GM18517 (cell line): Measurements from ENCODE around the gene ZNF580.

ENCODE experiments used
- ATAC-seq: cut with Tn5 transposase; IDR thresholded peaks from one replicate; pipeline ENCODE4 v1.9.1; 2021; ENCODE audit warnings: mild to moderate bottlenecking, moderate library complexity; ENCODE audit not compliant: unreplicated experiment

Gene ZNF580

DNA sequence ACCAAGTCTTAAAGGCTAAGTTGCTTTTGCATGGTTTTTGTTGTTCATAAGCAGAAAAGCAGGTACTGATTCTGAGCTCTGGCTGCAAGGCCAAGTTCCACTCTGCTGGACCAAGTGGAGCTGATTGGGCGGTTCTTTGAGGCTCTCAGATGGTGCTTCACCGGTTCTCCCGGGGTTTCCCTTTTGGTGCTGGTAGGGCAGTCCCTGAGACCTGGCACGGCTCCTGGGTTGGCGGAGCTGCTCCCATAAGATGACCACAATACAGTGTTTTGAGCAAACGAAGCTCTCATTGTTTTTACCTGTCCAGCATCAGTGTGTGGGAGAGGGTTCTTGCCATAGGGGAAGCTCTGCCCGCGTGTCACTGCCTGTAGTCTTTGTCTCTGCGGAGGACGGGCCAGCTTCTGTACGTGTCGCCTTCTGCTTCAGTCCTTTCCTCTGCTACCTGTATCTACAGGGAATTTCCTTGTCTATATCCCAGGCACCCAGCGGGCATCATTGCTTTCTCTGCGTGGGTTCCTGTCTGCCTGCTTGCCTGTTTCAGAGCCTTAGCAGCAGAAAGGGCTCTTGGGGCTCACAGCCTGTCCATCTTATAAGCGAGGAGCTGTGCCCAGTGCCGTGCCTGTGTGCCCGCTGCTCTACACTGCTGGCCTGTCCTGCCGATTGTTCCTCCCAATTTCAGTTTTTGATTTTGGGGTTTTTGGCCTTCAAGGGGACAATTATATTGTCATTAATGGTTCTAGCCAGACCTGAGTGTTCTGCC, 16.4 kb downstream of the ZNF580 start:
- no peak for ATAC-seq

DNA sequence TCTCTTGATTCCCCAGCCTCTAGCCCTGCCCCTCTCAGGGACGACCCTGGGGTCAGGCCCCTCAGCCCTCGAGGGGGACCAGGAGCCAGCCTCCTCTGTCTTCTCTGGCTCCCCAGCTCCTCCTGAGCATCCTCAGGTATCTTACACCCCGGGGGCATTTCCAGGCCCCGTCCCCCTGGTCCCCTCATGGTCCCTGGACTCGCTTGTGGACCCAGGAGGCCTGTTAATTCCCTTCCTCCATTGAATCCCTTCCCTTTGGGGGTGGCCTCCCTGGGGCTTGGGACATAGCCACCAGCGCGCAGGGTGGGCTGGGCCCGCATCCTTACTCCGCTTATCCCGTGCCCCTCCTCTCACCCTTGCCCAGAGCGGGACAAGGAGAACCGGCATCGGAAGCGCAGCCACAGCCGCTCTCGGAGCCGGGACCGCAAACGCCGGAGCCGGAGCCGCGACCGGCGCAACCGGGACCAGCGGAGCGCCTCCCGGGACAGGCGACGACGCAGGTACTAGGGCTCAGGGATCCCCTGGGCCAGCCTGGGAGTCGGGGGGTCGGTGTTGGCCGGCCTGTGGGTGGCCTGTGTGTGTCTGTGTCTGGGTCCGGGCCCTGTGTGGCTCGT, 18.2 kb downstream of the ZNF580 start:
- ATAC-seq = no peak

DNA sequence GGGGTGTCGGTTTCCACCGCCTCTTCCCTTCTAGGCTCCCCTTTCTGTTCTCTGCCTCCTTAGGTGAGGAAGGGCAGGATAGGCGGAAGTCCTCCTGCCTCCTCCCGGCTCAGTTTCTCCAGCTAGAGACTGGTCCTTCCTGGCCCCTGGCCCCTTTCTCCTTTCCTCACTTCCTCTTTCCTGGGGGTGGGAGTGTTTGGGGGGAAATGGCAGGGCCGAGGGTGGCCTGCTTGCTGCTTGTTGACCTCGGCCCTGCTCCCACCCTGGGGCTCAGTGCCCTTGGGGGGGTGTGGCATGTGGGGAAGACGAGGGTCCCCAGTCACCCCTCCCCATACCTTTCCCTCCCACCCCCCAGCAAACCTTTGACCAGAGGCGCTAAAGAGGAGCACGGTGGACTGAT, 19.0 kb downstream of the ZNF580 start:
- ATAC-seq = no peak

DNA sequence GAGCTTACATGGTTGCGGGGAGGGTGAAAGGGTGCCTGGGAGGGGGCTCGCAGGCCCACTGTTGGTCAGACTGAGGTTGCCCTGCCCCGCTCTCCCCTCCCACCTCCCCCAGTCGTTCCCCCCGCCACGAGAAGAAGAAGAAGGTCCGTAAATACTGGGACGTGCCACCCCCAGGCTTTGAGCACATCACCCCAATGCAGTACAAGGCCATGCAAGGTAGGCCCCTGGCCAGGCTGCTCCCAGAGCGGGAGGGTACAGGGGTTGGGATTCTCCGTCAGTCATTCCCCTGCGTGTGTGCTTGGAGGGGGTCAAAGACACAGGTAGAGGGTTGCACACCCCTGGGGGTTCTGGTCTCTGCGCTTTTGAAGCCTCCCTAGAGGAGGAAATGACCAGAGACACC, 19.6 kb downstream of the ZNF580 start:
- ATAC-seq = no peak

DNA sequence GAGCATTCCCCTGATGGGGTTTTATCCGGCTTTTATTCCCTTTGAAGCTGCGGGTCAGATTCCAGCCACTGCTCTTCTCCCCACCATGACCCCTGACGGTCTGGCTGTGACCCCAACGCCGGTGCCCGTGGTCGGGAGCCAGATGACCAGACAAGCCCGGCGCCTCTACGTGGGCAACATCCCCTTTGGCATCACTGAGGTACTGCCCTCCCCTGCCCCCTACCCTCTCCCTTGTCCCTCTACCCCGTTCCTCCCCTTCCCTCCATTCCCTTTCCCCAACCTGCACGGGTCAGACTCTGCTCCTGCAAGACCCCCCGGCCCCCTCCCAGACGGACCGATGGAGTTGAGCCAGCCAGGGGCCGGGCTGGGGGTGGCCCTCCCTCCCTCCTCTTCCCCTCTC, 20.2 kb downstream of the ZNF580 start:
- no peak for ATAC-seq

DNA sequence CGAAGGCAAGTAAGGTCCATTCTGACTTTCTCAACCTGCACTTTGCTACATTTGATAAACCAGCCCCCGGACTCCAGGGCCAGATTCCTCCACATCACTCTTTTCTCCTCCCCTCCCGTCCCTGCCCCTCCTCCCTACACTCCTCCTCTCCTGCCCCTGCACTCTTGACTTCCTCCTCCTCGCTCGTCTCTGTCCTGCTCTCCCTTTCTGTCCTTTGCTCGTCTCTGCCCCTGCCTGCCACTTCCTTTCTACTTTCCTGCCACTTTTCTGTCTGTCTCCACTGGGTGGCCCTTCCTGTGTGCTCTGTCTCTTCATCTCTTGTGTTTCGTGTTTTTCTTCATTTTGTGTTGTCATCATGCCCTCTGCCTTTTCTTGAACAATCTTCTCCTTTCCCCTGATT, 21.0 kb downstream of the ZNF580 start:
- ATAC-seq = no peak

DNA sequence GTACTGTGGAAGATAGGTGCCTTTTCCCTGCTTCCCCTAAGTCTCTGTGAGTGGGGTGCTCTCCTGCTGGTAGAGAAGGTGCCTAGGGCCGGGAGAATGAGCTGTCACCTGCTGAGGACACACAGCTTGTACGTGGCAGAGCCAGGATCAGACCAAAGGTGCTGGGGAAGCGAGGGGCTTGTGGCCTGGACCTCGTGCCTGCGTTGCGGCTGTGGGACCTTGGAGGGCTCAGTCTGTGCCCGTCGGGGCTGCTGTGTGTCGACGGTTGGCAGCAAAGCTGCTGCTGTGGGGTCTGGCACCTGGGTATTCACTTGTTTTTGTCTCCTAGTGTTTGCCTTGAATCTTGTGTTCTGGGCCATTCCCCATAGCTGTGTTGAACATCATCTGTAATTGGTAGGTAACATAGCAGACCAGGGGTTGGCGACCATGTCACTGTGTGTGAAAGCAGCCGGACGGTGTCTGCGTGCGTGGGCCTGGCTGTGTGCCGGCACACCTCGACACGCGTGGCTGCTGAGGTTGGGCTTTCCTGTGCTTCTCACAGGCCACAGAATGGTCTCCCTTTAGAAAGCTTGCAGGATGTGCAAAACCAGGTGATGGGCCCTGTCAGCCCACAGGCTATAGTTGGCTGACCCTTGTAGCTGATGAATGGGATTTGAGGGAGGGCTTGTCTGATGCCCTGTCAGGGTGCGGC, 23.2 kb downstream of the ZNF580 start:
- ATAC-seq = no peak

DNA sequence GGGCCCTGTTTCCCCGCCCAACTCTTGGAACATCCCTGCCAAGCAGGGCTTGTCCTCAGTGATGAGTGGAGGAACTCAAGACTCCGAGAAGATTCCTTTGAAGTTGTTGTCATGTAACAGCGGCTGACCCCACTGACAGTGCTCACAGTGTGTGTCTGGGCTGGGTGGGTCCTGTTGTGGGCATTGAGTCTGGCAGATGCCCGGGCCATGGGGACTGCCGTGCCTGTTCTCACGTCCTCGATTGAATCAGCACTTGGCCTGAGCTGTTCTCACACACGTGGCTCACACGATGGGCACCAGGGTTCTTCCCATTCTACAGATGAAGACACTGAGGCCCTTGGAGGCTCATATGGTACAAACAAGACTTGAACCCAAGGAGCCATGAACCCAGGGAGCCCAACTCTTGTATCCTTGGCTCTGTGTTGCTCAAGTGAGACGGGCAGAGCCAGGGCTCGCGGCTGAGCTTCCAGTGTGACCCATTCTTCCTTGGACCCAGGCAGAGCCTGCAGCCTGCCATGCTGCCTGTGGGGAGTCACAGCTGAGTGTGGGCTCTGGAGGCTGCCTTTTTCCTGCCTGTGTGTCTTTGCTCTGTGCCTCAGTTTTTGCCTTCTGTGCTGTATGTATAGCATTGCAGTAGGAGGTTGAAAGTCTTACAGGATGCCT, 25.7 kb downstream of the ZNF580 start:
- no peak for ATAC-seq

DNA sequence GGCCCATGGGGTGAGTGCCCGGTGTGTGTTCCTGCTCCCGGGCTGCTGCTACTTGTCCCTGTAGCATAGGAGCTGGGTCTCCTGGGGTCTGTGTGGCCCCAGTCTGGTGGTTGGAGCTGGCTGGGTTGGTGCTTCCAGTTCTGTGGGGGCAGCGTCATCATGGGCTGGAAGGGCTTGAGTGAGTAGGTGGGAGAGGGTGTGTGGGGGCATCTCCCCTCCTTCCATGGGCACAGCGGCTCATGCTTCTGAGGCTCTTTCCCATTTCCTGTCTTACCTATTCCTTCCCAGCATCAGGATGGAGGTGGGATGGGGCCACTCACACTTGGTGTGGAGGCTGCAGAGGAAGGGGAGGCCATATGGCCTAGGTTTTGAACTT, 26.2 kb downstream of the ZNF580 start:
- ATAC-seq = no peak

DNA sequence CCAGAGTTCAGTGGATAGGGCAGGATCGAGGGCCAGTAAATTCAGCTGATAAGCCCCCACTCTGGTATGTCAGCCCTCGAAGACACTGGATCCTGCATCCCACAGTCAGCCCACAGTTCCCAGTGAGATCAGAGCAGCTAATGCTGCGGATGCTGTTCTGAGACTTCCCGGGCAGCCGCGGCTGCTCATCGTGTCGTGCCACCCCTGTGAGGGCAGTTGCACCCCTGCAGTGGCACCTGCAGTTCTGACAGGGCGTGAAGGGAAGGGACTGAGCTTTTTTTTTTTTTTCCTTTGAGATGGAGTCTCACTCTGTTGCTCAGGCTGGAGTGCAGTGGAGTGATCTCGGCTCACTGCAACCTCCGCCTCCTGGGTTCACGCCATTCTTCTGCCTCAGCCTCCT, 26.7 kb downstream of the ZNF580 start:
- no peak for ATAC-seq

DNA sequence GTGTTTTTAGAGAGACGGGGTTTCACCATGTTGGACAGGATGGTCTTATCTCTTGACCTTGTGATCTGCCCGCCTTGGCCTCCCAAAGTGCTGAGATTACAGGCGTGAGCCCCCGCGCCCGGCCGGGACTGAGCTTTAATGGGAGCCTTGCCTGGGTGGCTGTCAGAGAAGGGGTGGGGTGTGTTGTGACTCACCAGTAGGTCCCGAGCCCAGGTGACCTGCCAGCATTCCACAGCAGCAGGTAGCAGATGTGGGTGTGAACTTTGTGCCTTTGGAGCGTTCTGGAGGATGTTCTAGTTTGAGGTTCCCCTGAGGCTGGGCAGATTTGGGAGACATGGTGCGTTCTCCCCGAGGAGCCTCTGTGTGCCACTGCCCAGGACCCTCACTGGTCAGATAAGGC, 27.2 kb downstream of the ZNF580 start:
- ATAC-seq = no peak

DNA sequence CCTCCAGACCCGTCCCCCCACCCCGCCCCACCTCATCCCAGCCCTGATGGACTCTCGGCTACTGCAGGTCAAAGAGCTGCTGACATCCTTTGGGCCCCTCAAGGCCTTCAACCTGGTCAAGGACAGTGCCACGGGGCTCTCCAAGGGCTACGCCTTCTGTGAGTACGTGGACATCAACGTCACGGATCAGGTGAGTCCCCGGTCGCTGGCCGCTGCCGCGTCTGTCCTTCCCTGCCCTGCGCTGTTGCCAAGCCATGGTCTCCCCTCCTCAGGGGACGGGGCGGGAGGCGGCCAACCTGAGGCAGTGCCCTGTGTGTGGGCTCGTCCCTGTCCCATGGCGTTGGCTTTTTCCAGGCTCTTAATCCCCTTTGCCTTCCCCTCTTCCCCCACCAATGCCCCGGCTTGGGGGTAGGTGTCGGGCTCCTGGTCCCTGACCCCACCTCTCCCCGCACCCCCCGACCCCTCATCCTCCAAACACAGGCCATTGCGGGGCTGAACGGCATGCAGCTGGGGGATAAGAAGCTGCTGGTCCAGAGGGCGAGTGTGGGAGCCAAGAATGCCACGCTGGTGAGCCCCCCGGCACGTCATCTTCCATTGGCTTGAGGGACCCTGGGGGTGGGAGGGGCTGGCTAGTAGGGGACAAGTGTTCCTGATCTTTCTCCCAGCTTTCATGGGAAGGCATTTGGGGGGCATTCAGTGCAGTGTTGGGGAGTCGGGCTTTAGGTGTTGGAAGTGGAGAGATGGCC, 28.0 kb downstream of the ZNF580 start:
- ATAC-seq = no peak

DNA sequence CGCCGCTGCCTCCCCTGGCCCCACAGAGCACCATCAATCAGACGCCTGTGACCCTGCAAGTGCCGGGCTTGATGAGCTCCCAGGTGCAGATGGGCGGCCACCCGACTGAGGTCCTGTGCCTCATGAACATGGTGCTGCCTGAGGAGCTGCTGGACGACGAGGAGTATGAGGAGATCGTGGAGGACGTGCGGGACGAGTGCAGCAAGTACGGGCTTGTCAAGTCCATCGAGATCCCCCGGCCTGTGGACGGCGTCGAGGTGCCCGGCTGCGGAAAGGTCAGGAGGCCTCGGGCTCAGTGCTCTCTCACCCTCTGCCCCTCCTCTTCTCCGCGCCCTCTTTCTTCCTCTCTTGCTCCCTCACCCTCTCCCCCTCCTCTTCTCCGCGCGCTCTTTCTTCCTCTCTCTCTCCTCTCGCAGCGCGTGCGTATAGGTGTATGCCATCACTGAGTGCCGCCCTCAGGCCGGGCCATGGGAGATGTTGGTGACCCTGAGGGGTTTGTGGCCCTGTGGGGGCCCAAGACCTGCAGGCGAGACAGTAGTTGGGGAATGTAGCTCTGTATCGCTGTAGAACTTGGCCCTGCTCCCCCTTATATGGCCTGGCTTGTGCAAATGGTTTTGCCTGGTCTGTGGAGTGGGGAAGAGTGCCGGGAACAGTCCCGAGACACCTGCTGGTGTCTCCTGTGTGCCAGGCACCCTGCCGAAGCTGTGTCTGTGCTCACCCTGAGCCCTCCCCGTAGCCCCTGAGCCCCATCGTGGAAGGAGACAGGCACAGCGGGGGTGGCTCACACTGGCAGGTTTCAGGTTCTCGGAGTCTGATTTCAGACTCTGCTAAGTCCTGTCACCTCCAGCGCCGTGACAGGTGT, 28.8 kb downstream of the ZNF580 start:
- no peak for ATAC-seq

DNA sequence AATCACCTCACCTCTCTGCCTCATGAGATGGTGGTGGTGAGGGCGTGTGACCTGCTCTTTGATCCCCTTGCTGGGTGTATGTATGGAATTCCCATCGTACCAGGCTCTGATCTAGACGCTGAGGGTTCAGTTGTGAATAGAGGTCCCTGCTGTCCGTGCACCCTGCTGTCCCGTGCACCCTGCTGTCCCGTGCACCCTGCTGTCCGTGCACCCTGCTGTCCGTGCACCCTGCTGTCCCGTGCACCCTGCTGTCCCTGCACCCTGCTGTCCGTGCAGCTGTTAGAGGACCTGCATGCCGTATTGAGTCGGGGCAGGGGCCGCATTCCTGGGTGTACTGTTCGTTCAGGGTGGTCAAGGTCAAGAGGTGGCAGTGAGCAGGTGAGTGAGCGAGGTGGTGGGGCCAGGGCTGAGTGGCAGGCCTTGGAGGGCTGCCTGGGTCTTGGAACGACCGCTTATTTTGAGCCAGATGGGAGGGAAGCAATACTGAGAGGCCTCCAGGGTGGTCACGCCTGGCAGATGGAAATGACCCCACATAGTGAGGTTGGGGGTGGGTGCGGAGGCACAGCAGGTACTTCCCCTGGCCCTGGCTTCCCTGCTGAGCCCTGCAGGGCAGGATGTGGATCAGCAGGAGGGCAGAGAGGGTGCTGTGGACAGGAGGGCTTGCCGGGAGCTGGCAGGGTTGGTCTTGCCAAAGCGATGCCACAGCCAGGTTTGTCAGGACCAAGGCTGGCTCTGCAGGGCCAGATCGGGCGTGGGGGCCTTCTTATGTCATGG, 29.7 kb downstream of the ZNF580 start:
- ATAC-seq = no peak

DNA sequence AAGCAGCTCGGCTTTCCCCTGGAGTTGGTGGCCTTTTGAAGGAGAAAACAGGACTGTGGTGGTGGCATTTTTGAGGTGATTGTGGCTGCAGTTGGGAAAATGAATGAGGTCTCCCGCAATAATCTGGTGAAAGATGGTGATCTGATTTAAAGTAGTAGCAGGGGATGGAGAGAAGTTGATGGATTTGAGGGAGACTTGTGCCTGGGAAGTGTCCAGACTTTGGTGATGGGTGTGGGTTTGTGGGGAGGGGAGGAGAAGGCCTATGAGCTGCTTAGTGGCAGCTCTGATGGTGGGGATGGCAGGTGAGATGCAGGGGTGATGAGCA, 30.2 kb downstream of the ZNF580 start:
- ATAC-seq = no peak

DNA sequence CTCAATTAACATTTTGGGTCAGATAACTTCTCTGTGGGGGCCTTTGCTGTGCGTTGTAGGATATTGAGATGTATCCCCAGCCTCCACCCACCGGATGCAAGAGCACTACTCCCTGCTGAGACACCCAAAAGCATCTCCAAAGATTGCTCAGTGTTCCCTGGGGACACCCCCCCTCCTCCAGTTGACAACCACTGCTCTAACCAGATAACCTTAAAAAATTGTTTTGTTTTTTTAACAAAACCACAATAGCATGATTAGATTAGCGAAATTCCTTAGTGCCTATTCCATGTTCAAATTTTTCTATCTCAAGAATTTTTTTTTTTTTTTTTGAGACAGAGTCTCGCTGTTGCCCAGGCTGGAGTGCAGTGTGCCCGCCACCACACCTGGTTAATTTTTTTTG, 31.6 kb downstream of the ZNF580 start:
- no peak for ATAC-seq

DNA sequence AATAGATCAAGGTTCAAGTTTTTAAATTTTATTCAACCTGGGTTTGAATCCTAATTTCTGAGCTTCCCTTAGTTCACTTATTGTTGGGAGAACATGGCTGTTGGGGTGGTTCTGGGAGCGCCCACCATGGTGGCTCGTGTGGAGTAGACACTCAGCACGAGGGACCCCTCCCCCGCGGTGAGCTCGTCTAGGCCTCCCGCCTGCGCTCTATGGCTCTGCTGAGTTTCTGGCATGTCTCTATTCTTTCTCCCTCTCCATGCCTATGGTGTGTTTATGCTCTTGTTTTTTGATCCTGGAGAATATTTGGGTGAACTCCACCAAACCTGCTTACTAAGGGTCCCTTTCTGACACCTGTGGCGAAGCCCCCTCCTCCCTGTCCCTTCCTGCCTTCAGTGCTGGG, 32.7 kb downstream of the ZNF580 start:
- no peak for ATAC-seq

DNA sequence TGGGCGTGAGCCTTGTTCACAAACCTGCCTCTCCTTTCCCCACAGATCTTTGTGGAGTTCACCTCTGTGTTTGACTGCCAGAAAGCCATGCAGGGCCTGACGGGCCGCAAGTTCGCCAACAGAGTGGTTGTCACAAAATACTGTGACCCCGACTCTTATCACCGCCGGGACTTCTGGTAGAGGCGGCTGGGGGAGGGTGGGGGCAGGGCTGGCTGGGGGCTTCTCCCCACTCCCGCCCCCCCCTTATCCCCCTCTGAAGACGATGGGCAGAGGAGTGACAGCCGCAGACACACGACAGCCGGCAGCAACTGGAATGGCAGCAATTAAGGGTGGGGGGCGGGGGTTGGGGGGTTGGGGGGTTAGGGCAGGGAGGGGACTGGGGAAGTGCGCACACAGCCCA, 33.1 kb downstream of the ZNF580 start:
- ATAC-seq = no peak

DNA sequence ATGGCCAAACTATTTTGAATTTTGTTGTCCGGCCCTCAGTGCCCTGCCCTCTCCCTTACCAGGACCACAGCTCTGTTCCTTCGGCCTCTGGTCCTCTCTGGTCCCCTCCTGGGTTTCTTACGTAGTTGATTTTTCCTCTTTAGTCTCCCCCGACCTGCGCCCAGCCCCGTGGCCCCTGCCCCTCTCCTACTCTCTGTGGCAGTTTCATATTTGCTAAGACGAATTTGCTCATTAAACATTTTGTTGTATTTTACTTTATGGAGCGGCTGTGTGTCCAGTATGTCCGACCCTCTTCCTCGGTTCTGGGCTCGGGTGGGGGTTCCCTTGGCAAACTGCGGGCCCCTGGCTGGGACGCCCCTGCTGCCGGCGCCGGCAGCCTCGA, 33.6 kb downstream of the ZNF580 start:
- ATAC-seq = no peak
